GM12878 (cell line): ENCODE measurements around the gene ZMIZ1.

Experiments used
- CTCF ChIP-seq, 3 experiments: IDR thresholded peaks in 2 of 3; conservative IDR thresholded peaks in 1 of 3; 2 replicates each; pipeline ENCODE4 v1.5.1; 2011; ENCODE audit warnings: low read depth in 3 of 3, low read length in 3 of 3, mild to moderate bottlenecking in 3 of 3, control low read depth in 2 of 3, moderate library complexity in 2 of 3, inconsistent platforms in 1 of 3, mixed read lengths in 1 of 3; ENCODE audit not compliant: control insufficient read depth in 2 of 3, insufficient read depth in 1 of 3; ENCODE audit errors: extremely low read depth in 1 of 3
- E2F4 ChIP-seq: IDR thresholded peaks from 2 replicates; pipeline ENCODE4 v1.6.1; 2012; ENCODE audit warnings: low read depth, low read length, improper control_type of control experiment
- EP300 ChIP-seq, 2 experiments: fragments of 150-350 bp in 1 of 2; IDR thresholded peaks; 2 replicates each; pipeline ENCODE4 v1.6.1; 2011 to 2012; ENCODE audit warnings: low read depth in 2 of 2, low read length in 2 of 2, borderline replicate concordance in 1 of 2, improper control_type of control experiment in 1 of 2, inconsistent platforms in 1 of 2; ENCODE audit not compliant: control insufficient read depth in 1 of 2
- ESRRA ChIP-seq: IDR thresholded peaks from 2 replicates; pipeline ENCODE4 v1.6.1; 2012; ENCODE audit warnings: mild to moderate bottlenecking, low read length, improper control_type of control experiment
- FOS ChIP-seq: IDR thresholded peaks from 3 replicates; pipeline ENCODE4 v1.6.1; 2011; ENCODE audit warnings: borderline replicate concordance; ENCODE audit not compliant: insufficient read length; ENCODE audit errors: extremely low read depth
- POLR2A ChIP-seq: IDR thresholded peaks from 2 replicates; pipeline ENCODE4 v1.6.1; 2011; ENCODE audit warnings: low read depth, mild to moderate bottlenecking, low read length
- POLR2AphosphoS2 ChIP-seq: IDR thresholded peaks from 2 replicates; pipeline ENCODE4 v1.6.1; 2011; ENCODE audit warnings: low read depth, mild to moderate bottlenecking, low read length, improper control_type of control experiment, moderate library complexity
- STAT1 ChIP-seq: fragments of 450-650 bp; conservative IDR thresholded peaks from 2 replicates; pipeline ENCODE4 v1.6.1; 2014; ENCODE audit warnings: antibody characterized with exemption, mild to moderate bottlenecking
- TCF7 ChIP-seq: IDR thresholded peaks from 2 replicates; pipeline ENCODE4 v1.6.1; 2014; ENCODE audit warnings: antibody characterized with exemption, borderline replicate concordance
- YY1 ChIP-seq: IDR thresholded peaks from 2 replicates; pipeline ENCODE4 v1.6.1; 2011; ENCODE audit warnings: low read depth, mild to moderate bottlenecking, low read length
- ZNF274 ChIP-seq: IDR thresholded peaks from one replicate; pipeline ENCODE4 v1.8.0; 2011; ENCODE audit not compliant: insufficient read length, insufficient read depth
- ZNF384 ChIP-seq: IDR thresholded peaks from 2 replicates; pipeline ENCODE4 v1.6.1; 2012; ENCODE audit warnings: low read depth, mild to moderate bottlenecking, low read length, improper control_type of control experiment, borderline replicate concordance
- TF ChIP-seq, protein P1 (sequence below): IDR thresholded peaks from 2 replicates; pipeline ENCODE4 v1.6.1; 2012; ENCODE audit warnings: low read depth, low read length, improper control_type of control experiment

- TF ChIP-seq FOS: no peak
- no peak for TF ChIP-seq EP300 (IDR thresholded peaks at IDR 0.05; ENCODE audit: borderline replicate concordance in 1 of 2, control insufficient read depth in 1 of 2, low read depth in 2 of 2, low read length in 2 of 2)
- TF ChIP-seq ZNF384: no peak
- TF ChIP-seq, protein P1, sequence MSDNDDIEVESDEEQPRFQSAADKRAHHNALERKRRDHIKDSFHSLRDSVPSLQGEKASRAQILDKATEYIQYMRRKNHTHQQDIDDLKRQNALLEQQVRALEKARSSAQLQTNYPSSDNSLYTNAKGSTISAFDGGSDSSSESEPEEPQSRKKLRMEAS: no peak
- no peak for TF ChIP-seq YY1
- TF ChIP-seq ZNF274: no peak
- no peak for TF ChIP-seq ESRRA
- TF ChIP-seq E2F4: no peak
- TF ChIP-seq POLR2A: no peak
- no peak for TF ChIP-seq STAT1
- no peak for TF ChIP-seq POLR2AphosphoS2
- TF ChIP-seq CTCF (IDR thresholded peaks at IDR 0.05 in 2 of 3, conservative IDR thresholded peaks at IDR 0.05 in 1 of 3; ENCODE audit: control insufficient read depth in 2 of 3, extremely low read depth in 1 of 3, insufficient read depth in 1 of 3, low read depth in 3 of 3, low read length in 3 of 3): no peak
- no peak for TF ChIP-seq TCF7
Measured at GRCh38 chr10:79345241-79346011, 276.7 kb downstream of the ZMIZ1 start.
